ENCODE measurements around the gene CARMIL1.

The CARMIL1 gene

GRCh38 chr6:25350573-25350972 is 71.4 kb downstream of the CARMIL1 start:
- H3K4me1 Mint-ChIP-seq (ENCODE audit: low read depth) = peaks cover 6% of the 10 kb centered on the region
- no peaks in the 10 kb centered on the region for H3K27me3 Mint-ChIP-seq
- H3K4me3 Mint-ChIP-seq = no peak overlapping the region
- H3K9me3 Mint-ChIP-seq = no peaks in the 10 kb centered on the region
- no peak overlapping the region for H3K27ac Mint-ChIP-seq
- H3K36me3 Mint-ChIP-seq (ENCODE audit: low read depth) = no peaks in the 10 kb centered on the region

- Mint-ChIP-seq H3K9me3 (no peaks in the 10 kb centered on the region), H3K4me3 (no peak overlapping the region), H3K36me3 (ENCODE audit: low read depth) (no peaks in the 10 kb centered on the region), H3K4me1 (ENCODE audit: low read depth) (peaks cover 6% of the 10 kb centered on the region), H3K27ac (no peak overlapping the region), H3K27me3 (no peaks in the 10 kb centered on the region)
Measured at GRCh38 chr6:25351485-25351884, 72.3 kb downstream of the CARMIL1 start.

- Mint-ChIP-seq H3K27me3 (no peaks in the 10 kb centered on the region), H3K27ac (no peak overlapping the region), H3K4me3 (no peak overlapping the region), H3K4me1 (ENCODE audit: low read depth) (peaks cover 6% of the 10 kb centered on the region), H3K9me3 (no peaks in the 10 kb centered on the region), H3K36me3 (ENCODE audit: low read depth) (no peaks in the 10 kb centered on the region)
Measured at GRCh38 chr6:25352285-25352684, 73.1 kb downstream of the CARMIL1 start.

GRCh38 chr6:25354078-25354932 is 75.1 kb downstream of the CARMIL1 start:
- Mint-ChIP-seq H3K4me1 (ENCODE audit: low read depth) (peaks cover 6% of the 10 kb centered on the region), H3K36me3 (ENCODE audit: low read depth) (no peaks in the 10 kb centered on the region), H3K4me3 (no peak overlapping the region), H3K9me3 (no peaks in the 10 kb centered on the region), H3K27ac (no peak overlapping the region), H3K27me3 (no peaks in the 10 kb centered on the region)

- Mint-ChIP-seq H3K36me3 (ENCODE audit: low read depth) (no peaks in the 10 kb centered on the region), H3K4me3 (no peak overlapping the region), H3K27me3 (no peaks in the 10 kb centered on the region), H3K4me1 (ENCODE audit: low read depth) (no peaks in the 10 kb centered on the region), H3K27ac (no peak overlapping the region), H3K9me3 (no peaks in the 10 kb centered on the region)
Measured at GRCh38 chr6:25359191-25359861, 80.2 kb downstream of the CARMIL1 start.

GRCh38 chr6:25359891-25360290 is 80.7 kb downstream of the CARMIL1 start:
- no peaks in the 10 kb centered on the region for H3K9me3 Mint-ChIP-seq
- H3K4me3 Mint-ChIP-seq = no peak overlapping the region
- no peak overlapping the region for H3K27ac Mint-ChIP-seq
- H3K4me1 Mint-ChIP-seq (ENCODE audit: low read depth) = no peaks in the 10 kb centered on the region
- no peaks in the 10 kb centered on the region for H3K27me3 Mint-ChIP-seq
- no peaks in the 10 kb centered on the region for H3K36me3 Mint-ChIP-seq (ENCODE audit: low read depth)

- Mint-ChIP-seq H3K27me3 (no peaks in the 10 kb centered on the region), H3K36me3 (ENCODE audit: low read depth) (no peaks in the 10 kb centered on the region)
Measured at GRCh38 chr6:25360621-25361020, 81.4 kb downstream of the CARMIL1 start.

GRCh38 chr6:25363427-25363826 is 84.3 kb downstream of the CARMIL1 start:
- Mint-ChIP-seq H3K4me3 (no peak overlapping the region), H3K36me3 (ENCODE audit: low read depth) (no peaks in the 10 kb centered on the region), H3K9me3 (no peaks in the 10 kb centered on the region), H3K4me1 (ENCODE audit: low read depth) (peaks cover 25% of the 10 kb centered on the region), H3K27ac (no peak overlapping the region), H3K27me3 (no peaks in the 10 kb centered on the region)

More at GRCh38 chr6:25360621-25361020, 81.4 kb downstream of the CARMIL1 start:
- no peaks in the 10 kb centered on the region for H3K4me1 Mint-ChIP-seq (ENCODE audit: low read depth)
- H3K4me3 Mint-ChIP-seq = no peak overlapping the region
- no peak overlapping the region for H3K27ac Mint-ChIP-seq
- no peaks in the 10 kb centered on the region for H3K9me3 Mint-ChIP-seq

- Mint-ChIP-seq H3K36me3 (ENCODE audit: low read depth) (no peaks in the 10 kb centered on the region), H3K4me1 (ENCODE audit: low read depth) (peaks cover 42% of the 10 kb centered on the region), H3K27ac (no peak overlapping the region)
Measured at GRCh38 chr6:25365154-25365553, 86.0 kb downstream of the CARMIL1 start.

GRCh38 chr6:25366903-25367545 is 87.8 kb downstream of the CARMIL1 start:
- H3K9me3 Mint-ChIP-seq = no peaks in the 10 kb centered on the region
- H3K27ac Mint-ChIP-seq = peak overlapping the region; percentile 86
- H3K4me1 Mint-ChIP-seq (ENCODE audit: low read depth) = peaks cover 59% of the 10 kb centered on the region
- H3K4me3 Mint-ChIP-seq = peak overlapping the region; percentile 83
- H3K27me3 Mint-ChIP-seq = no peaks in the 10 kb centered on the region
- H3K36me3 Mint-ChIP-seq (ENCODE audit: low read depth) = no peaks in the 10 kb centered on the region

More at GRCh38 chr6:25365154-25365553, 86.0 kb downstream of the CARMIL1 start:
- no peaks in the 10 kb centered on the region for H3K9me3 Mint-ChIP-seq
- H3K27me3 Mint-ChIP-seq = no peaks in the 10 kb centered on the region
- no peak overlapping the region for H3K4me3 Mint-ChIP-seq

GRCh38 chr6:25369036-25369432 is 89.9 kb downstream of the CARMIL1 start:
- peak overlapping the region; percentile 89 for H3K27ac Mint-ChIP-seq
- H3K4me1 Mint-ChIP-seq (ENCODE audit: low read depth) = peaks cover 77% of the 10 kb centered on the region
- H3K27me3 Mint-ChIP-seq = no peaks in the 10 kb centered on the region
- no peak overlapping the region for H3K4me3 Mint-ChIP-seq
- no peaks in the 10 kb centered on the region for H3K36me3 Mint-ChIP-seq (ENCODE audit: low read depth)
- H3K9me3 Mint-ChIP-seq = peaks cover 3% of the 10 kb centered on the region

- Mint-ChIP-seq H3K27ac (peak overlapping the region; percentile 89), H3K27me3 (no peaks in the 10 kb centered on the region), H3K4me1 (ENCODE audit: low read depth) (peaks cover 78% of the 10 kb centered on the region)
Measured at GRCh38 chr6:25369433-25370177, 90.4 kb downstream of the CARMIL1 start.

GRCh38 chr6:25370178-25371036 is 91.2 kb downstream of the CARMIL1 start:
- Mint-ChIP-seq H3K4me3 (peak overlapping the region; percentile 72), H3K9me3 (peaks cover 8% of the 10 kb centered on the region), H3K27ac (peak overlapping the region; percentile 89), H3K27me3 (no peaks in the 10 kb centered on the region), H3K4me1 (ENCODE audit: low read depth) (peaks cover 78% of the 10 kb centered on the region), H3K36me3 (ENCODE audit: low read depth) (peaks cover 4% of the 10 kb centered on the region)

More at GRCh38 chr6:25369433-25370177, 90.4 kb downstream of the CARMIL1 start:
- peaks cover 4% of the 10 kb centered on the region for H3K9me3 Mint-ChIP-seq
- H3K4me3 Mint-ChIP-seq = peak overlapping the region; percentile 72
- H3K36me3 Mint-ChIP-seq (ENCODE audit: low read depth) = no peaks in the 10 kb centered on the region

- Mint-ChIP-seq H3K4me3 (peak overlapping the region; percentile 67), H3K4me1 (ENCODE audit: low read depth) (peaks cover 78% of the 10 kb centered on the region), H3K36me3 (ENCODE audit: low read depth) (peaks cover 8% of the 10 kb centered on the region), H3K9me3 (peaks cover 11% of the 10 kb centered on the region), H3K27ac (peak overlapping the region; percentile 74), H3K27me3 (no peaks in the 10 kb centered on the region)
Measured at GRCh38 chr6:25371037-25371347, 91.8 kb downstream of the CARMIL1 start.

All from stimulated activated naive CD8-positive, alpha-beta T cell treated with anti-CD3 and anti-CD28 coated beads, Interleukin-15, Interleukin-2, amounts not matched to agents 100 ng/mL and 50 ng/mL, for 24 hours (primary cell).